ENCODE results near the gene HYAL3.
"Not testable (repeated sequence)": the region's sequence is repeated elsewhere in the genome, so short reads cannot be mapped to it uniquely, and the experiment has no call there.

The HYAL3 gene

GRCh38 chr3:50258029-50258680, 41.0 kb downstream of the HYAL3 start:
- DNase-seq (ENCODE audit: low read depth in 2 of 2): no peak

GRCh38 chr3:50256978-50257890, 42.0 kb downstream of the HYAL3 start:
- DNase-seq (ENCODE audit: low read depth in 2 of 2): peak in 1 of 2 donors; percentile 40

GRCh38 chr3:50255251-50255615, 44.0 kb downstream of the HYAL3 start:
- DNase-seq (ENCODE audit: low read depth in 2 of 2): no peak

GRCh38 chr3:50254577-50255250, 44.5 kb downstream of the HYAL3 start:
- DNase-seq (ENCODE audit: low read depth in 2 of 2): no peak

- peak; percentile 48 to 65 for DNase-seq (ENCODE audit: low read depth in 2 of 2)
These were observed 48.0 kb downstream of the HYAL3 start for GRCh38 chr3:50251220-50251619.

GRCh38 chr3:50250514-50250913, 48.7 kb downstream of the HYAL3 start:
- DNase-seq (ENCODE audit: low read depth in 2 of 2): no peak

GRCh38 chr3:50249457-50249856, 49.7 kb downstream of the HYAL3 start:
- no peak for DNase-seq (ENCODE audit: low read depth in 2 of 2)

- DNase-seq (ENCODE audit: low read depth in 2 of 2): no peak
These were observed 50.8 kb downstream of the HYAL3 start for GRCh38 chr3:50248387-50248786.

GRCh38 chr3:50246517-50246954, 52.7 kb downstream of the HYAL3 start:
- DNase-seq (ENCODE audit: low read depth in 2 of 2): peak; percentile 87

GRCh38 chr3:50245831-50246516, 53.2 kb downstream of the HYAL3 start:
- DNase-seq (ENCODE audit: low read depth in 2 of 2): peak; percentile 85 to 95

- DNase-seq (ENCODE audit: low read depth in 2 of 2): no peak
These were observed 53.9 kb downstream of the HYAL3 start for GRCh38 chr3:50245251-50245745.

- DNase-seq (ENCODE audit: low read depth in 2 of 2): not testable (repeated sequence)
These were observed 54.4 kb downstream of the HYAL3 start for GRCh38 chr3:50244813-50245212.

GRCh38 chr3:50243543-50243895, 55.7 kb downstream of the HYAL3 start:
- no peak for DNase-seq (ENCODE audit: low read depth in 2 of 2)

GRCh38 chr3:50242851-50243542, 56.2 kb downstream of the HYAL3 start:
- peak in 1 of 2 donors; percentile 28 for DNase-seq (ENCODE audit: low read depth in 2 of 2)
